ENCODE measurements around the gene UNC5C. TPM values are rescaled to one million over a fixed set of nuclear protein-coding genes. Genes with fewer than 3 reads are reported as not detected.

The UNC5C gene
- total RNA-seq, 1 experiment from 2014 or later, result 1.0 TPM

- no peak for DNase-seq (ENCODE audit: low spot score)
- no peak overlapping the region for H3K27ac Mint-ChIP-seq
- CTCF ChIA-PET, result no interaction called here
Measured at GRCh38 chr4:95444812-95445211, 104.0 kb downstream of the UNC5C start.

GRCh38 chr4:95439896-95440295 lies 108.9 kb downstream of the UNC5C start:
- POLR2A ChIA-PET, result no interaction called here
- CTCF ChIA-PET, result no interaction called here
- Mint-ChIP-seq H3K27me3 (ENCODE audit: low read depth) (no peaks in the 10 kb centered on the region), H3K27ac (no peak overlapping the region), H3K4me3 (no peak overlapping the region), H3K4me1 (peaks cover 12% of the 10 kb centered on the region), H3K36me3 (no peaks in the 10 kb centered on the region), H3K9me3 (no peaks in the 10 kb centered on the region)
- DNase-seq (ENCODE audit: low spot score) (no peak), ATAC-seq (peak; percentile 28; the same call in 1 of the 2 replicates)
- TF ChIP-seq NR2C2 (CRISPR knock-in tag; IDR thresholded peaks at IDR 0.05), result no peak

More at GRCh38 chr4:95444812-95445211, 104.0 kb downstream of the UNC5C start:
- no peak for ATAC-seq
- no peaks in the 10 kb centered on the region for H3K27me3 Mint-ChIP-seq (ENCODE audit: low read depth)
- no peak overlapping the region for H3K4me3 Mint-ChIP-seq
- H3K36me3 Mint-ChIP-seq, result no peaks in the 10 kb centered on the region
- POLR2A ChIA-PET, result interaction anchor here (0.7 kb wide), 1 partner anchor 356 kb away, joined by 3 read pairs; no protein-coding TSS in a partner anchor
- TF ChIP-seq ZNF138 (CRISPR knock-in tag; conservative IDR thresholded peaks at IDR 0.05), result no peak
- no peak for TF ChIP-seq ZNF121 (CRISPR knock-in tag; IDR thresholded peaks at IDR 0.05)
- no peak for TF ChIP-seq ELF4 (CRISPR knock-in tag; IDR thresholded peaks at IDR 0.05; ENCODE audit: low read depth)
- TF ChIP-seq ZNF416 (CRISPR knock-in tag; IDR thresholded peaks at IDR 0.05), result no peak
- TF ChIP-seq MLX (CRISPR knock-in tag; IDR thresholded peaks at IDR 0.05), result no peak
- no peak for TF ChIP-seq ZNF232 (CRISPR knock-in tag; IDR thresholded peaks at IDR 0.05)
- H3K4me1 Mint-ChIP-seq, result peaks cover 9% of the 10 kb centered on the region
- H3K9me3 Mint-ChIP-seq, result no peaks in the 10 kb centered on the region

- DNase-seq (ENCODE audit: low spot score) (no peak), ATAC-seq (no peak)
- H3K9me3 Mint-ChIP-seq, result no peaks in the 10 kb centered on the region
- H3K27me3 Mint-ChIP-seq (ENCODE audit: low read depth), result no peaks in the 10 kb centered on the region
- no peak overlapping the region for H3K27ac Mint-ChIP-seq
- CTCF ChIA-PET, result no interaction called here
- H3K36me3 Mint-ChIP-seq, result no peaks in the 10 kb centered on the region
- H3K4me3 Mint-ChIP-seq, result no peak overlapping the region
- H3K4me1 Mint-ChIP-seq, result peaks cover 12% of the 10 kb centered on the region
- POLR2A ChIA-PET, result no interaction called here
- no peak for TF ChIP-seq NR3C1 (CRISPR knock-in tag; conservative IDR thresholded peaks at IDR 0.05; ENCODE audit: low read depth)
- no peak for TF ChIP-seq OVOL2 (CRISPR knock-in tag; IDR thresholded peaks at IDR 0.05; ENCODE audit: borderline replicate concordance)
- no peak for TF ChIP-seq FOXP1 (CRISPR knock-in tag; IDR thresholded peaks at IDR 0.05; ENCODE audit: borderline replicate concordance)
- TF ChIP-seq GRHL2 (CRISPR knock-in tag; IDR thresholded peaks at IDR 0.05; ENCODE audit: insufficient replicate concordance, severe bottlenecking), result no peak
- no peak for TF ChIP-seq PRDM15 (CRISPR knock-in tag; IDR thresholded peaks at IDR 0.05)
- no peak for TF ChIP-seq NR2C2 (CRISPR knock-in tag; IDR thresholded peaks at IDR 0.05)
- no peak for TF ChIP-seq ESRRA (CRISPR knock-in tag; IDR thresholded peaks at IDR 0.05; ENCODE audit: borderline replicate concordance)
- TF ChIP-seq ZNF263 (CRISPR knock-in tag; IDR thresholded peaks at IDR 0.05; ENCODE audit: low read depth), result no peak
- no peak for TF ChIP-seq ARID4B (CRISPR knock-in tag; IDR thresholded peaks at IDR 0.05; ENCODE audit: borderline replicate concordance)
- no peak for TF ChIP-seq TEAD4 (CRISPR knock-in tag; IDR thresholded peaks at IDR 0.05)
- no peak for TF ChIP-seq MXD4 (CRISPR knock-in tag; IDR thresholded peaks at IDR 0.05; ENCODE audit: borderline replicate concordance)
- TF ChIP-seq NFYB (CRISPR knock-in tag; conservative IDR thresholded peaks at IDR 0.05; ENCODE audit: low read depth), result no peak
- no peak for TF ChIP-seq ZNF232 (CRISPR knock-in tag; IDR thresholded peaks at IDR 0.05)
- no peak for TF ChIP-seq FOXP4 (CRISPR knock-in tag; IDR thresholded peaks at IDR 0.05)
- no peak for TF ChIP-seq CTCF (IDR thresholded peaks at IDR 0.05)
Measured at GRCh38 chr4:95439071-95439470, 109.7 kb downstream of the UNC5C start.
